T-helper 17 cell (primary cell): Measurements from ENCODE around the gene UGT1A4. TPM values are rescaled to one million over a fixed set of nuclear protein-coding genes. Genes with fewer than 3 reads are reported as not detected.
"Not testable (repeated sequence)": the region's sequence is repeated elsewhere in the genome, so short reads cannot be mapped to it uniquely, and the experiment has no call there.

Experiments used
- ATAC-seq: fragments of 150-1000 bp; cut with Tn5 transposase; 2 replicates; pipeline ENCODE4 v1.10.0; 2021; ENCODE audit warnings: mild to moderate bottlenecking, moderate library complexity
- DNase-seq, 3 donors: peaks; one replicate each; pipeline versions ENCODE4 v3.0.0 to v3.0.0-alpha.2; 2020 to 2021
- H3K9me3 ChIP-seq: one replicate; pipeline ENCODE4 v1.7.0; 2013; ENCODE audit warnings: low read length, mild to moderate bottlenecking; ENCODE audit not compliant: control insufficient read depth, poor library complexity, severe bottlenecking
- H3K27ac Mint-ChIP-seq: one replicate; pipeline ENCODE4 v1.8.0; 2022; ENCODE audit warnings: mild to moderate bottlenecking, moderate library complexity, mixed read lengths
- H3K27me3 Mint-ChIP-seq: one replicate; pipeline ENCODE4 v1.8.0; 2022; ENCODE audit warnings: mixed read lengths
- H3K36me3 Mint-ChIP-seq: one replicate; pipeline ENCODE4 v1.8.0; 2022; ENCODE audit warnings: low read depth, mixed read lengths
- H3K4me1 Mint-ChIP-seq: one replicate; pipeline ENCODE4 v1.8.0; 2022; ENCODE audit warnings: mild to moderate bottlenecking, mixed read lengths
- H3K4me3 Mint-ChIP-seq: one replicate; pipeline ENCODE4 v1.8.0; 2022; ENCODE audit warnings: mild to moderate bottlenecking, moderate library complexity, mixed read lengths
- total RNA-seq, 4 donors: library from RNA in 2 of 4; stranded (reverse) in 2 of 4; gene quantifications; one replicate each; pipeline ENCODE4 v1.2.3 and lab custom pipeline; 2022 to 2026

UGT1A4 gene
- total RNA-seq, 2 donors from 2014 or later: not detected

DNA sequence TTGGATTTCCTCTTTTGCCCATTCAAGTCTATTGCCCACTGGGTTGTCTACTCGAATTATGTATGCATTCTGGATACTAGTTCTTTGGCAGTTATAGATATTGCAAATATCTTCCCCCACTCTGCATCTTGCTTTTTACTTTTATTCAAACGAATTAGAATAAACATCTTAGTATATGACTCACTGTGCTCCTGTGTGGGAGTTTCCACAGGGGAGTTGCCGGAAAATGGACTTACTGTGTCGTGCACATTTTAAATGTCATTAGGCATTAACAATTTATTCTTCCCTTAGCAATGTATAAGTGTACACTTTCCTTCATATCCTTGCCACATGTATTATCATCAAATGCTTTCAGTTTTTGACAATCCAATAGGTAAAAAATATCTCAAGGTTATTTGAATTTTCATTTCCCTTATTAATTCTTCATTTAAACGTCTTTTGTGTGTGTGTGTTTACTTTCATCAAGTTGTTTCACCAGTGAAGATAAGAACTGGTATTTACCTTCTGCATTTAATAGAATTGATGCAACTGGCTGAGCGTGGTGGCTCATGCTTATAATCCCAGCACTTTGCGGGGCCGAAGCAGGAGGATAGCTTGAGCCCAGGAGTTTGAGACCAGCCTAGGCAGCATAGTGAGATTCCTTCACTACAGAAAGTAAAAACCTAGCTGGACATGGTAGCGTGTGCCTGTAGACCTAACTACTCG lies 10.4 kb upstream of the UGT1A4 start:
- Mint-ChIP-seq H3K27me3 (peaks cover 59% of the 10 kb centered on the region), H3K4me1 (peaks cover 5% of the 10 kb centered on the region), H3K27ac (no peak overlapping the region), H3K4me3 (no peak overlapping the region), H3K36me3 (peaks cover 9% of the 10 kb centered on the region)
- ATAC-seq (no peak), DNase-seq (no peak)
- H3K9me3 ChIP-seq: no peaks in the 10 kb centered on the region

DNA sequence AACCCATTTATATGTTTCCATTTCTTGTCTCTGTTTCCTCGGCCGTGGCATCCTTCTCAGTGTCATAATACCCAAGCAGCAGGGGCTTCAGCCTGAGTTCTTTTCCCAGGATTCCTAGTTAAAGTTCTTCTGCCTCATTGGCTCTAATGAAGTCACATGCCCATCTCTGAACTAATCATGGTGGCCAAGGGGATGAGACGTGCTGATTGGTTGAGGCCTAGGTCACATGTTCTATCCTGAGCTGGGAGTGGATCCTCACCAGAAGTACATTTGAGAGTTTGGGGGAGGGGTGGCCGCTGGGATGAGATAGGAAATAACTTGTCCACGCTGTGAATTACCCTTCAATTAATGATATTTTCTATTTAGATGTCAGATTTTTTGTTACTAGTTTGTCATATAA lies 9.6 kb upstream of the UGT1A4 start:
- no peak overlapping the region for H3K27ac Mint-ChIP-seq
- H3K36me3 Mint-ChIP-seq: peaks cover 9% of the 10 kb centered on the region
- peaks cover 7% of the 10 kb centered on the region for H3K4me1 Mint-ChIP-seq
- H3K27me3 Mint-ChIP-seq: peaks cover 66% of the 10 kb centered on the region
- no peak for ATAC-seq
- DNase-seq: no peak
- H3K4me3 Mint-ChIP-seq: no peak overlapping the region
- H3K9me3 ChIP-seq: no peaks in the 10 kb centered on the region

GRCh38 chr2:233711312-233712008 lies 7.1 kb upstream of the UGT1A4 start:
- peaks cover 77% of the 10 kb centered on the region for H3K27me3 Mint-ChIP-seq
- no peak overlapping the region for H3K4me3 Mint-ChIP-seq
- ATAC-seq (peak; percentile 61), DNase-seq (peak; percentile 23 to 59 (median 30))
- H3K4me1 Mint-ChIP-seq: peaks cover 8% of the 10 kb centered on the region
- H3K36me3 Mint-ChIP-seq: peaks cover 7% of the 10 kb centered on the region
- H3K9me3 ChIP-seq: no peaks in the 10 kb centered on the region
- no peak overlapping the region for H3K27ac Mint-ChIP-seq

GRCh38 chr2:233712611-233713261 lies 5.8 kb upstream of the UGT1A4 start, which contains the start of gene UGT1A5:
Gene UGT1A5, plus strand, starts transcription at chr2:233712907. Its CDS starts 85 bp downstream, at chr2:233712992.
- Mint-ChIP-seq H3K4me1 (peaks cover 8% of the 10 kb centered on the region), H3K27me3 (peaks cover 81% of the 10 kb centered on the region), H3K27ac (no peak within 1 kb of the TSS), H3K4me3 (no peak within 1 kb of the TSS), H3K36me3 (peaks cover 3% of the 10 kb centered on the region)
- ATAC-seq: no peak
- no peaks in the 10 kb centered on the region for H3K9me3 ChIP-seq
- no peak for DNase-seq

DNA sequence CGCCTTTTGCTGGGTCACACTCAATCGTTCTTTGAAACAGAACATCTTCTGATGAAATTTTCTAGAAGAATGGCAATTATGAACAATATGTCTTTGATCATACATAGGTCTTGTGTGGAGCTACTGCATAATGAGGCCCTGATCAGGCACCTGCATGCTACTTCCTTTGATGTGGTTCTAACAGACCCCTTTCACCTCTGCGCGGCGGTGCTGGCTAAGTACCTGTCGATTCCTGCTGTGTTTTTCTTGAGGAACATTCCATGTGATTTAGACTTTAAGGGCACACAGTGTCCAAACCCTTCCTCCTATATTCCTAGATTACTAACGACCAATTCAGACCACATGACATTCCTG lies 5.3 kb upstream of the UGT1A4 start:
- Mint-ChIP-seq H3K4me1 (peaks cover 9% of the 10 kb centered on the region), H3K4me3 (no peak overlapping the region), H3K27me3 (peaks cover 81% of the 10 kb centered on the region), H3K36me3 (peaks cover 3% of the 10 kb centered on the region), H3K27ac (no peak overlapping the region)
- H3K9me3 ChIP-seq: no peaks in the 10 kb centered on the region
- DNase-seq (no peak), ATAC-seq (no peak)

DNA sequence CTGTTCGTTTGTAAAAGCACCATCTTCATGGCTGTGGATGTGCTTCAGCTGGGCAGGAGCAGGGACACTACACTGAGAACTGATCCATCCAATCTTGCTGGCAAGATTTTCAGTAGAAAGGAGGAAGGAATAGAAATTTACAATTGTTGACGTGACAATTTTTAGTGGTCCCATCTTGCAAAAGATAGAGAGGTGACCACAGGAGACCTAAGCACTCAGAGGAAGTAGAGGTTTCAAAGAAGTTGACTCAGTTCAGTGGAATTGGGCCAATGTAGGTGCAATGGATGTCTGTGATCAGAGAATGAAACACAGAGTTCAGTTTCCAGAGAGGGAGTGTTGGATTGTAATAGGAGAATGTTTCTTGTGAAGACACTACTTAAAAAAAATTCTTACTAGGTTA lies 4.4 kb upstream of the UGT1A4 start:
- H3K9me3 ChIP-seq: no peaks in the 10 kb centered on the region
- Mint-ChIP-seq H3K27me3 (peaks cover 82% of the 10 kb centered on the region), H3K4me1 (peaks cover 10% of the 10 kb centered on the region), H3K4me3 (no peak overlapping the region), H3K36me3 (peaks cover 3% of the 10 kb centered on the region), H3K27ac (no peak overlapping the region)
- DNase-seq (no peak), ATAC-seq (no peak)

DNA sequence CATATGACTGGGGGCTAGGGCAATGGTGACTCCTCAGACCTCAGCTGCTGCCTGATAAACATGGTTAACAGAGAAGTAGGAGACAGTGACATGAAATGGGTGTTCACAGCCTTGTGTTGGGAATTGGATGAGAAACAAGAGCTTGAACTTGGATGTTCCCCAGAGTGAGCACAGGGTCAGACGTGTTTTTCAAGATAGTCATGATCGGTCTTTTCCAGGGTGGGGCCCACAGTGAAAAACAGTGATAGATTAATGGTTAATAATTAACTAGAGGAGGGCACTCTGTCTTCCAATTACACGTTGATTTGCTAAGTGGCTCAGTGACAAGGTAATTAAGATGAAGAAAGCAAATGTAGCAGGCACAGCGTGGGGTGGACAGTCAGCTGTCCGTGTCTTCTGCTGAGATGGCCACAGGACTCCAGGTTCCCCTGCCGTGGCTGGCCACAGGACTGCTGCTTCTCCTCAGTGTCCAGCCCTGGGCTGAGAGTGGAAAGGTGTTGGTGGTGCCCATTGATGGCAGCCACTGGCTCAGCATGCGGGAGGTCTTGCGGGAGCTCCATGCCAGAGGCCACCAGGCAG lies 10.3 kb downstream of the UGT1A4 start, which contains the start of gene UGT1A3:
Gene UGT1A3, plus strand, starts transcription at position 320 of the 579 bp plus-strand sequence. Its CDS starts 85 bp downstream, at position 405.
- no peak within 1 kb of the TSS for H3K4me3 Mint-ChIP-seq
- H3K27ac Mint-ChIP-seq: no peak within 1 kb of the TSS
- no peak for ATAC-seq
- no peaks in the 10 kb centered on the region for H3K9me3 ChIP-seq
- H3K27me3 Mint-ChIP-seq: peaks cover 37% of the 10 kb centered on the region
- peaks cover 2% of the 10 kb centered on the region for H3K4me1 Mint-ChIP-seq
- H3K36me3 Mint-ChIP-seq: no peaks in the 10 kb centered on the region
- no peak for DNase-seq

DNA sequence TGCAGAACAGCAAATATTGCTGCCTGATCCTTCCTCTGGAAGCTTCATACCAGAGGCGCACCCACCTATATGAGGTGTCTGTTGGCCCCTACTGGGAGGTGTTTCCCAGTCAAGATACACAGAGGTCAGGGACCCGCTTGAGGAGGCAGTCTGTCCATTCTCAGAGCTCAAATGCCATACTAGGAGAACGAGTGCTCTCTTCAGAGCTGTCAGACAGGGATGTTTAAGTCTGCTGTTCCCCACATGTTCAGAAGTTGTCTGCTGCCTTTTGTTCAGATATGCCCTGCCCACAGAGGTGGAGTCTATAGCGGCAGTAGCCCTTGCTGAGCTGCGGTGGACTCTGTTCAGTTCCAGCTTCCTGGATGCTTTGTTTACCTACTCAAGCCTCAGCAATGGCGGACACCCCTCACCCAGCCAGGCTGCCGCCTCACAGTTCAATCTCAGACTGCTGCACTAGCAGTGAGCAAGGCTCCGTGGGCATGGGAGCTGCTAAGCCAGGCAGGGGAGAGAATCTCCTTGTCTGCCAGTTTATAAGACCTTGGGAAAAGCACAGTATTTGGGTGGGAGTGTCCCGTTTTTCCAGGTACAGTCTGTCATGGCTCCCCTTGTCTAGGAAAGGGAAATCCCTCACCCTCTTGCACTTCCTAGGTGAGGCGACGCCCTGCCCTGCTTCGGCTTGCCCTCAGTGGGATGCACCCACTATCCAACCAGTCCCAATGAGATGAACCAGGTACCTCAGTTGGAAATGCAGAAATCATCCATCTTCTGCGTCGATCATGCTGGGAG lies 18.5 kb downstream of the UGT1A4 start:
- H3K27me3 Mint-ChIP-seq: peaks cover 57% of the 10 kb centered on the region
- not testable (repeated sequence) for H3K9me3 ChIP-seq, ATAC-seq, H3K4me1 Mint-ChIP-seq, H3K27ac Mint-ChIP-seq, H3K4me3 Mint-ChIP-seq, DNase-seq, H3K36me3 Mint-ChIP-seq

DNA sequence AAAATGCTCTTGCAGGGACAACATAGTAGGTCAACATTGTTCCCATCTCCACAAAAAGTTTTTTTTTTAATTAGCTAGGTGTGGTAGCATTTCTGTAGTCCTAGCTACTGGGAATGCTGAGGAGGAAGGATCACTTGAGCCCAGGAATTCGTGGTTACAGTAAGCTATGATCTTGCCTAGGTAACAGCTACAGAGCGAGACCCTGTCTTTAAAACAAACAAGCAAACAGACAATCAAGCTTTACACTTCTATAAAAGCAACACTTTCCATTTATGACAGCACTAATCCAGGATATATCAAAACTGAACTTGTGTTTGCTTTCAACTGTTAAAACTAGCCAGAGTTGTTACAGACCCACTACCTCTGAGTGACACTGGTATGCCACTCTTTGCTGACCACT lies 22.3 kb downstream of the UGT1A4 start:
- Mint-ChIP-seq H3K4me3 (no peak overlapping the region), H3K36me3 (peaks cover 3% of the 10 kb centered on the region), H3K4me1 (no peaks in the 10 kb centered on the region), H3K27ac (no peak overlapping the region), H3K27me3 (peaks cover 60% of the 10 kb centered on the region)
- H3K9me3 ChIP-seq: no peaks in the 10 kb centered on the region
- ATAC-seq: no peak
- no peak for DNase-seq

DNA sequence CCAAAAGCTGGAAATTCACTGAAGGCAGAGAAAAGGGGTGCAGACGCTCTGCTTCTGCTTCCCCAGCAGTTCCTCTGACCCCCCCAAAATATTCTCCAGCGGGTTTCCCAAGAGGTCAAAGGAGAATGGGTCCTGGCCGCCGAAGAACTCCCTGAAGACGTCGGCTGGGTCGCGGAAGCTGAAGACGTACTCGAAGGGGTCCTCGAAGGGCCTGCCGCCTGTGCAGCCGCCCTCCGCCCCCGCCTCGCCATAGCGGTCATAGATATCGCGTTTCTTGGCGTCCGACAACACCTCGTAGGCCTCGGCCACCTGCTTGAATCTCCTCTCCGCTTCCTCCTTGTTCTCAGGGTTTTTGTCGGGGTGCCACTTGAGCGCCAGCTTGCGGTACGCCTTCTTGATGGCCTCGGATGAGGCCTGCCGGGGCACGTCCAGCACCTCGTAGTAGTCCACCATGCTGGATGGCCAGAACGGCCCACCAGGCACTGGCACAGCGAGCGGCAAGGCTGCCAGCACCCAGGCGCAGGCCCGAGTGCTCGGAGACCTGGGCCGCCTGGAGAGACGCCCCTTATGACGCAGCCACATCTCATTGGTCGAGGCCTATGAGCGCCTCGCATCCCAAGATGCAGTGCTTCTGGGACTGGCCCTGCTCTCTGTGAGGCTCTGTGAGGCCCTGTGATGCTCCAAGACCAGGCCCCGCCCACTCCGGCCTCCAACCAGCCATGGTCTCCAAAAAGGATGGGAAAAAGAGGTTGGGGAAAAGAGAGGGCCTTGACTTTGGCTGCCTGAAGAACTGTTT lies 25.1 kb downstream of the UGT1A4 start:
- no peaks in the 10 kb centered on the region for H3K9me3 ChIP-seq
- Mint-ChIP-seq H3K4me3 (no peak overlapping the region), H3K27ac (no peak overlapping the region), H3K36me3 (peaks cover 3% of the 10 kb centered on the region), H3K27me3 (peaks cover 66% of the 10 kb centered on the region), H3K4me1 (no peaks in the 10 kb centered on the region)
- DNase-seq (no peak), ATAC-seq (no peak)

DNA sequence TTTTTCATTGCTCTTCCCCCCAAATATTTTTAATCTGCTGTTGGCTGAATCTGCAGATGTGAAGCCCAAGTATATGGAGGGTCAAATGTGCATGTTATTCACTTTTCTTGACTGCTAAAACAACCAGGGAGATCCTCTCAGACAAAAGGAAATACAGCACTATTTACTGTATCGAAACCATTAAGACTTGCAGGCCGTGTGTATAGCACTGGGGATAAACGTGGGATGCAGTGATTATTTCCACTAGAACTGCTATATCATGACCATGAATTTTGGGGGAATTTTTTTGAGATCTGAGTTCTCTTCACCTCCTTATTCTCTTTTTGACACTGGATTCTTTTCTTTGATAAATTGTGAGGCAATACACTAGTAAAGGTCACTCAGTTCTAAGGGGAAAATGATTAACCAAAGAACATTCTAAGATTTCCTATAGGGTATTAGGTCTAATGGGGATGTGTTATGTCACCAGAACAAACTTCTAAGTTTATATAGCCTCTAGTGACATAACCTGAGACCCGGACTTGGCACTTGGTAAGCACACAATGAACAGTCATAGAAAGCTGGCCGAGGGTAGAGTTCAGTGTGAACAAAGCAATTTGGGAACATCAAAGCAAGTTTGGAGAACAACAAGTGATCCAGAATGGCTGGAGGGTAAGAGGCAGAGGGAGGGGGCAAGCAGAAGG lies 26.7 kb downstream of the UGT1A4 start:
- peaks cover under 1% of the 10 kb centered on the region for H3K36me3 Mint-ChIP-seq
- no peaks in the 10 kb centered on the region for H3K9me3 ChIP-seq
- H3K27me3 Mint-ChIP-seq: peaks cover 52% of the 10 kb centered on the region
- no peak for ATAC-seq
- H3K27ac Mint-ChIP-seq: no peak overlapping the region
- H3K4me1 Mint-ChIP-seq: no peaks in the 10 kb centered on the region
- no peak for DNase-seq
- H3K4me3 Mint-ChIP-seq: no peak overlapping the region

- H3K27me3 Mint-ChIP-seq: peaks cover 48% of the 10 kb centered on the region
- not testable (repeated sequence) for H3K27ac Mint-ChIP-seq, H3K9me3 ChIP-seq, H3K36me3 Mint-ChIP-seq, H3K4me3 Mint-ChIP-seq, DNase-seq, H3K4me1 Mint-ChIP-seq, ATAC-seq
Observed at GRCh38 chr2:233745838-233746237, 27.3 kb downstream of the UGT1A4 start.
